ENCODE measurements around the gene MED14. TPM values are rescaled to one million over a fixed set of nuclear protein-coding genes. Genes with fewer than 3 reads are reported as not detected.

MED14 gene
- total RNA-seq, 2 experiments from 2014 or later, result 38.8 to 41.4 TPM

GRCh38 chrX:40622479-40623138, 112.7 kb downstream of the MED14 start:
- no peaks in the 10 kb centered on the region for H3K4me1 Mint-ChIP-seq
- H3K4me3 Mint-ChIP-seq, result no peak overlapping the region
- H3K27me3 Mint-ChIP-seq, result no peaks in the 10 kb centered on the region
- peaks cover 1% of the 10 kb centered on the region for H3K36me3 Mint-ChIP-seq
- H3K9me3 Mint-ChIP-seq, result no peaks in the 10 kb centered on the region
- no peak for DNase-seq
- H3K27ac Mint-ChIP-seq, result no peak overlapping the region

- no peak for DNase-seq
- H3K4me1 Mint-ChIP-seq, result no peaks in the 10 kb centered on the region
- H3K36me3 Mint-ChIP-seq, result no peaks in the 10 kb centered on the region
- H3K9me3 Mint-ChIP-seq, result no peaks in the 10 kb centered on the region
- no peak overlapping the region for H3K4me3 Mint-ChIP-seq
- no peaks in the 10 kb centered on the region for H3K27me3 Mint-ChIP-seq
- H3K27ac Mint-ChIP-seq, result no peak overlapping the region
Observed at GRCh38 chrX:40617566-40617965, 117.8 kb downstream of the MED14 start.

- Mint-ChIP-seq H3K27ac (no peak overlapping the region), H3K9me3 (no peaks in the 10 kb centered on the region), H3K27me3 (no peaks in the 10 kb centered on the region), H3K4me3 (no peak overlapping the region), H3K4me1 (no peaks in the 10 kb centered on the region), H3K36me3 (no peaks in the 10 kb centered on the region)
- DNase-seq, result no peak
Observed at GRCh38 chrX:40615976-40616375, 119.4 kb downstream of the MED14 start.

DNA sequence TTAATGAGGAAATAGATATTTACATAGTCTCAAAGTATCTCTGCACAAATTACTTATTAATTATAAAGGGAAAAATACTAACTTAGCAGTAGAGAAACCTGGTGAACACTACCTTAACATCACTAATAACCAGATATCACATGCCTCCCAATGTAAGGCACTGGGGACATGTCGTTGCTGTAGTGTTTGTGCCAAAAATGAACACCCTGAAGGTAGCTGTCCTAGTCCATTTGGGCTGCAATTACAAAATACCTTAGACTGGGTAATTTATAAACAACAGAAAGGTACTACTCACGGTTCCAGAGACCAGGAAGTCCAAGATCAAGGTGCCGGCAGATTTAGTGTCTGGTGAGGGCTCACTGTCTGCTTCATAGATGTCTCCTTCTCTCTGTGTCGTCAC, 122.8 kb downstream of the MED14 start:
- H3K9me3 Mint-ChIP-seq, result no peaks in the 10 kb centered on the region
- H3K27me3 Mint-ChIP-seq, result no peaks in the 10 kb centered on the region
- no peak overlapping the region for H3K27ac Mint-ChIP-seq
- no peaks in the 10 kb centered on the region for H3K4me1 Mint-ChIP-seq
- no peaks in the 10 kb centered on the region for H3K36me3 Mint-ChIP-seq
- H3K4me3 Mint-ChIP-seq, result no peak overlapping the region
- DNase-seq, result no peak

DNA sequence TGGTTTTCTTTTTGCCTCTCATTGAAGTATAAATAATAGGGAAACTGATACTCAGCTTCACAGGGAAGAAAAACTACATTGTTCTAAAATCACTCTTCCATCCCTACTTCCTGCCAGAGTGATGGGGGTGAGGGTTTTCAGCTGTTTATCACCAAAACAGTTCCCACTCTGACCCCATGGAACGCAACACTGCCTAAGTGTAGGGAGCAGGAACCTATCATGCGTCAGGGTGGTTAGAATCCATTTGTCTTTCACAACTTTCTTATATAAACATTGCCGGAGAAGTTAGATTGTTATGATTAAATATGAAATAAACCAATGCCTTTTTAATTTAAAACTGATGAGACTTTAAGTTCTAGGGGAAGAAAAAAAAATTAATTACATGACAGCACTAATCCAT, 128.0 kb downstream of the MED14 start:
- H3K9me3 Mint-ChIP-seq, result no peaks in the 10 kb centered on the region
- no peaks in the 10 kb centered on the region for H3K4me1 Mint-ChIP-seq
- H3K36me3 Mint-ChIP-seq, result peaks cover 3% of the 10 kb centered on the region
- no peaks in the 10 kb centered on the region for H3K27me3 Mint-ChIP-seq
- H3K27ac Mint-ChIP-seq, result no peak overlapping the region
- no peak overlapping the region for H3K4me3 Mint-ChIP-seq
- no peak for DNase-seq

GRCh38 chrX:40603446-40603845, 131.9 kb downstream of the MED14 start:
- no peak for DNase-seq
- Mint-ChIP-seq H3K4me3 (no peak overlapping the region), H3K9me3 (no peaks in the 10 kb centered on the region), H3K4me1 (no peaks in the 10 kb centered on the region), H3K36me3 (peaks cover 11% of the 10 kb centered on the region), H3K27ac (no peak overlapping the region), H3K27me3 (no peaks in the 10 kb centered on the region)

Other genes starting within 250 kb of the MED14 start
- 10 to 100 TPM; 51.2 to 52.8 TPM for gene ATP6AP2, start 154.6 kb downstream of the MED14 start, total RNA-seq
- not detected for gene MPC1L, start 112.1 kb downstream of the MED14 start, total RNA-seq
- gene CXorf38, start 88.0 kb downstream of the MED14 start, total RNA-seq, result 10 to 100 TPM; 17.5 to 17.7 TPM

Data from activated naive CD8-positive, alpha-beta T cell treated with anti-CD3 and anti-CD28 coated beads for 36 hours (primary cell).